Transverse colon (tissue), 3 donors: ENCODE results near the gene FLYWCH2.
"Not testable (repeated sequence)": the region's sequence is repeated elsewhere in the genome, so short reads cannot be mapped to it uniquely, and the experiment has no call there.

Experiments used
- POLR2A ChIP-seq: fragments of 450-650 bp; IDR thresholded peaks from one replicate; pipeline ENCODE4 v1.6.1; 2016; ENCODE audit warnings: antibody characterized with exemption, mild to moderate bottlenecking, moderate library complexity
- TF ChIP-seq, protein P1 (sequence below), 5 experiments: fragments of 200-600 bp in 3 of 5; fragments of 450-650 bp in 2 of 5; sonication (generic) in 3 of 5; IDR thresholded peaks; 1 replicate in 2 of 5; 2 replicates in 3 of 5; pipeline ENCODE4 v1.5.1; 2016 to 2017; ENCODE audit warnings: antibody characterized with exemption in 5 of 5, inconsistent platforms in 3 of 5, mild to moderate bottlenecking in 2 of 5, moderate library complexity in 1 of 5

- TF ChIP-seq, protein P1, sequence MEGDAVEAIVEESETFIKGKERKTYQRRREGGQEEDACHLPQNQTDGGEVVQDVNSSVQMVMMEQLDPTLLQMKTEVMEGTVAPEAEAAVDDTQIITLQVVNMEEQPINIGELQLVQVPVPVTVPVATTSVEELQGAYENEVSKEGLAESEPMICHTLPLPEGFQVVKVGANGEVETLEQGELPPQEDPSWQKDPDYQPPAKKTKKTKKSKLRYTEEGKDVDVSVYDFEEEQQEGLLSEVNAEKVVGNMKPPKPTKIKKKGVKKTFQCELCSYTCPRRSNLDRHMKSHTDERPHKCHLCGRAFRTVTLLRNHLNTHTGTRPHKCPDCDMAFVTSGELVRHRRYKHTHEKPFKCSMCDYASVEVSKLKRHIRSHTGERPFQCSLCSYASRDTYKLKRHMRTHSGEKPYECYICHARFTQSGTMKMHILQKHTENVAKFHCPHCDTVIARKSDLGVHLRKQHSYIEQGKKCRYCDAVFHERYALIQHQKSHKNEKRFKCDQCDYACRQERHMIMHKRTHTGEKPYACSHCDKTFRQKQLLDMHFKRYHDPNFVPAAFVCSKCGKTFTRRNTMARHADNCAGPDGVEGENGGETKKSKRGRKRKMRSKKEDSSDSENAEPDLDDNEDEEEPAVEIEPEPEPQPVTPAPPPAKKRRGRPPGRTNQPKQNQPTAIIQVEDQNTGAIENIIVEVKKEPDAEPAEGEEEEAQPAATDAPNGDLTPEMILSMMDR (IDR thresholded peaks at IDR 0.05), result not testable (repeated sequence)
- not testable (repeated sequence) for TF ChIP-seq POLR2A
Measured at GRCh38 chr16:2931231-2931914, 48.4 kb downstream of the FLYWCH2 start.
